HG03378 (cell line): ENCODE data around the gene RPLP2.

ENCODE experiments used
- ATAC-seq: cut with Tn5 transposase; IDR thresholded peaks from one replicate; pipeline ENCODE4 v1.9.1; 2021; ENCODE audit warnings: mild to moderate bottlenecking, moderate library complexity; ENCODE audit not compliant: unreplicated experiment

RPLP2 gene

GRCh38 chr11:846496-847098, 36.8 kb downstream of the RPLP2 start:
- no peak for ATAC-seq

GRCh38 chr11:847876-848275, 38.1 kb downstream of the RPLP2 start:
- no peak for ATAC-seq

- no peak for ATAC-seq
These were observed 38.7 kb downstream of the RPLP2 start for GRCh38 chr11:848380-848931.

DNA sequence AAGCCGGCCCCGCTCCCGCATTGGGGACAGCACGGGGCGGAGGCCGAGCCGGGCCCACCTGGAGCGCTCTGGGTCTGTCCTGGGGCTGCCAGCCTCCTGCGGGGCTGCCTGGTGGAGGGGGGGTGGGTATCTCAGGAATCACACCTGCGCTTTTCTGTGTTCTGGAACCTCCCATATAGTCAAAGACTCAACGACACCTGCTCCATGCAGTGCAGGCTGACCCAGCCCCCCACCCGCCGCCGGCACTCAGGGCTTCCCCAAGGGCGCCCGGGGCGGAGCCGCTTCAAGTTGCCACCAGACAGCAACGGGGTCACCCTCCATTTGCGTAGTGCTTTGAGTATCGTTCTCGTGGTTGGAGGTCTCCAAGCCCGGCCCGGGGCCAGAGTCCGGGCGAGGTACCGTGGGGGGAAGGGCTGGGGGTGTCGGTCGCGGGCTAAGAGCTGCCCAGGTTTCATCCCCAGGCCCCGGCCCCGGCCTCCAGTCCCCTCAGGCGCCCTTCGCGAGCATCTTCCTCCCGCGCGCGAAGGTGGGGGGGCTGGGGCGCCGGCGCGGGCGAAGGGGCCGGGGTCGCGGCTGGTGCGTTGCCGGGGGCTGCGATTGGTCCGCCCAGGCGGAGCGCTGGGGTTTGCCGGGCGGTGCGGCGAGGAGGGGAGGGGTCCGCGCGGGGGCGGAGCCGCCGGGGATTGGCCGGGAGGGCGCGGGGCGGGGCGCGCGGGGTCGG, 39.5 kb downstream of the RPLP2 start:
- ATAC-seq, result no peak

- no peak for ATAC-seq
These were observed 40.4 kb downstream of the RPLP2 start for GRCh38 chr11:849951-850774.

GRCh38 chr11:850775-851763, 41.3 kb downstream of the RPLP2 start:
- no peak for ATAC-seq

GRCh38 chr11:852762-853161, 43.0 kb downstream of the RPLP2 start:
- no peak for ATAC-seq

DNA sequence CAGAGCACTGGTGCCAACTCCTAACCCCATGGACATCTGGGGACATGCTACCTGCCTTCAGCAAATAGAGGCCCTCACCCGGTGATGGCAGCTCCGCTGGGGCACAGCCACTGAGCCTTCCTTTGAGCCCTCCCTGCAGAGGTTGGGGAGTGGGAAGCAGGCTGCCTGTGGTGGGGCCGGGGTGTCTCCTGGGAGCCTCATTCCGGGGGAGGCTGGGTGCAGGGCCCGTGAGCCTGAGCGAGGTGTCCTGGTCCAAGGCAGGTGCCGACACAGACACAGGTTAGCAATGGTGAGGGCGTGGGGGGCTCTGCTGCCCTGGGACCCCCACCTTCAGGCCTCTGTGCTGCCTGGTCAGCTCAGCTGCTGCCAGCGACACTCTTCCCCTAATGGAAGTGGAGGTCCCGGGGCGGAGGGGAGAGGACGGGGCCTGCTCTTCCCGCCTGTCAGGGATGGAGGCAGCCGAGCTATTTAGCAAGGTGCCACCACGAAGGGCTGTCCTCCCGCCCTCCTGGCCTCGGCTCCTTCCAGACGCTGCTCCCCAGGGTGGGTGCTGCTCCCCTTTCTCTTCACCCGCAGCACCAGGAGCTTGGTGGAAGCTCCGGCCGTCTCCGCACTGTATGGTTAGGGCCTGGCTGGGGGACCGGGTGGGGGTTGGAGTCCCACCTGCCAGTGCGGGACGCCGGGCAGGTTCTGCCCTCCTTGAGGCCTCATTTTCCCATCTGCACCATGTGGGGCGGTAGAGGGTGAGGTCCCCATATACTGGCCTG, 44.1 kb downstream of the RPLP2 start:
- ATAC-seq, result no peak

- no peak for ATAC-seq
These were observed 45.0 kb downstream of the RPLP2 start for GRCh38 chr11:854601-855329.

DNA sequence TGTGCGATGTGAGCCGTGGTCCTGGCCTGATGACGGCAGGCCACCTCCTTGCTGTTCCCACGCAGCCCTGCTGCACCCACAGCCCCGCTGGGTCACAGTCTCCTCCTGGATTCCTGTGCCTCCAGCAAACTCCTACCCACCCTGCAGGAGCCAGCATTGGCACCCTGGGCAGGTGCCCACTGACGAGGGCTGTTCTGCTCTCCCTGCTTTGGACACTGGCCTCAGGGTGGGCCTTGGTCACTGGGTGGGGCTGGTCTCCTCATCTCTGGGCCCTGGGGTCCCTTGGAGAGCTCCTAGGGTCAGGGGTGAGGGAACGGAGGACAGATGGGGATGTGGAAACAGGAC, 45.5 kb downstream of the RPLP2 start:
- ATAC-seq, result no peak

GRCh38 chr11:855796-856195, 46.0 kb downstream of the RPLP2 start:
- no peak for ATAC-seq

DNA sequence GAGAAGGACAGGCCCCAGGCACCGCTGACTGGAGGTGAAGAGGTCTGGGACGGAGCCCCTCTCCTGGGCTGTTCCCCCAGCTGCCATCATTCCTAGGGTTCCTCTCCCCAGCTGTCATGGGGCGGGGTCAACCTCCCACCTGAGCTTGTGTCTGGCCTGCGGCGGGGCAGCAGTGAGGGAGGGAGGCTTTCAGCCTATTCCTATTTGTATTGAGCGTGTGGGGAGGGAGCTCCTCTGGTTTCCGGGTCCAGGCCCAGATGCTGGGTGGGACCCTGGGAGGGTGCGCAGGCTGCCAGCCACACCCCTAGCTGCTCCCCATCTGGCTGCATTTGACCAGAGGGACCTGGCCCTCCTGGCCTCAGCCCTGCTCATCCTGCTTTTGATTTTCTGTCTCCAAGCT, 46.6 kb downstream of the RPLP2 start:
- no peak for ATAC-seq

- ATAC-seq, result no peak
These were observed 48.4 kb downstream of the RPLP2 start for GRCh38 chr11:858053-858761.

DNA sequence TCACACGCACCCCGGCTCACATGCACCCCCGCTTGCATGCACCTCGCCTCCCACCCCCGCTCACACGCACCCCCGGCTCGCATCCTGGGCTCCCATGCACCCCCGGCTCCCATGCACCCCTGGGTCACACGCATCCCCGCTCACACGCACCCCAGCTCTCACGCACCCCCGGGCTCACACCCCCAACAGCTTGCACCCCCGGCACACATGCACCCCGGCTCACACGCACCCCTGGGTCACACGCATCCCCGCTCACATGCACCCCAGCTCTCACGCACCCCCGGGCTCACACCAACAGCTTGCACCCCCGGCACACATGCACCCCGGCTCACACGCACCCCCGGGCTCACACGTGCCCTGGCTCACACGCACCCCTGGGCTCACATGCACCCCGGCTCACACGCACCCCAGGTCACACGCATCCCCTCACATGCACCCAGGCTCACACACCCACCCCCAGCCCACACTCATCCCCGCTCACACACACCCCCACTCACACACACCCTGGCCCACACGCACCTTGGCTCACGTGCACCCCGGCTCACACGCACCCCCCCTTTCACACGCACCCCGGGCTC, 49.1 kb downstream of the RPLP2 start:
- no peak for ATAC-seq

DNA sequence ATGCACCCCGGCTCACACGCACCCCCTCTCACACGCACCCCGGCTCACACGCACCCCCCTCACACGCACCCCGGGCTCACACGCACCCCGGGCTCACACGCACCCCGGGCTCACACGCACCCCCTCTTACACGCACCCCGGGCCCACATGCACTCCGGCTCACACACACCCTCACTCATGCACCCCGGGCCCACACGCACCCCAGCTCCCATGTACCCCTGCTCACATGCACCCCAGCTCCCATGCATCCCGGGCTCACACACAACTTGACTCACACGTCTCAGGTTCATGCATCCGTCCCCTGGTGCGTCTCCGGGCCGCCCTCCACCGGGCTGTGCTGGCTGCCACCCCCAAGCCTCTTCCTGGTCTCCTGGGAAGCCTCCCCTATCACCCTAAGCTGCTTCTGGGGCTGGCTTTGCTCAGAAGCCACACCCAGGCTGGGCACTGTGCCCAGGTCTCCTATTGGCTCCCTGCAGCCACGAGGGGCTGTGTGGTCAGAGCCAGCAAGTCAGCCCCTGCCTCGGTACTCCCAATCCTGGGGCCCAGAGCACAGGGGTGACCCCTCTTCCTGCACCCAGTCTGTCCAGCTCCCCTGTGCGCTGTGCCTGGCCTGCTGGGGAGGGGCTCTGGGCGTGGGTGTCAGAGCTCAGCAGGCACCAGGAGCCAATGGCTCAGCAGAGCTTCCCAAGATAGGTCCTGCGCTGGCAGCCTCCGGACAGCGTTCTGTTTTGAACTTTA, 49.8 kb downstream of the RPLP2 start:
- ATAC-seq, result no peak

- ATAC-seq, result no peak
These were observed 50.7 kb downstream of the RPLP2 start for GRCh38 chr11:860234-861104.

DNA sequence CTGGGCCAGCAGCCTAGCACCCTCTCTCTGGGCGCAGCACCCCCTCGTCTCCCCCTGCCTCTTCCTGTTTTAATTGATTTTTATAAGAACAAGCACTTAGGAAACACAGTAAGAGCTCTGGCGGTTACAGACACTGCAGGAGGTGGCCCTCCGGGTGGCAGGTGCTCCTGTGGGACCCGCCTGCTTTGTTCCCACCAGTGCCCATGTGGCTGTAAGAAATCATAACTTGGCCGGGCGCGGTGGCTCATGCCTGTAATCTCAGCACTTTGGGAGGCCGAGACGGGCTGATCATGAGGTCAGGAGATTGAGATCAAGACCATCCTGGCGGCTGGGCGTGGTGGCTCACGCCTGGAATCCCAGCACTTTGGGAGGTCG, 51.3 kb downstream of the RPLP2 start:
- ATAC-seq, result no peak
